ENCODE data around the gene DOC2B. TPM values are rescaled to one million over a fixed set of nuclear protein-coding genes. Genes with fewer than 3 reads are reported as not detected.

The DOC2B gene
- total RNA-seq, 6 experiments from 2014 or later, result not detected

GRCh38 chr17:163514-164098 lies 17.8 kb downstream of the DOC2B start:
- Mint-ChIP-seq H3K36me3 (ENCODE audit: low read depth) (no peaks in the 10 kb centered on the region), H3K27me3 (ENCODE audit: insufficient read depth) (peaks cover 37% of the 10 kb centered on the region), H3K4me1 (ENCODE audit: low read depth) (no peaks in the 10 kb centered on the region), H3K27ac (no peak overlapping the region), H3K4me3 (no peak overlapping the region), H3K9me3 (no peaks in the 10 kb centered on the region)
- TF ChIP-seq, protein P1, sequence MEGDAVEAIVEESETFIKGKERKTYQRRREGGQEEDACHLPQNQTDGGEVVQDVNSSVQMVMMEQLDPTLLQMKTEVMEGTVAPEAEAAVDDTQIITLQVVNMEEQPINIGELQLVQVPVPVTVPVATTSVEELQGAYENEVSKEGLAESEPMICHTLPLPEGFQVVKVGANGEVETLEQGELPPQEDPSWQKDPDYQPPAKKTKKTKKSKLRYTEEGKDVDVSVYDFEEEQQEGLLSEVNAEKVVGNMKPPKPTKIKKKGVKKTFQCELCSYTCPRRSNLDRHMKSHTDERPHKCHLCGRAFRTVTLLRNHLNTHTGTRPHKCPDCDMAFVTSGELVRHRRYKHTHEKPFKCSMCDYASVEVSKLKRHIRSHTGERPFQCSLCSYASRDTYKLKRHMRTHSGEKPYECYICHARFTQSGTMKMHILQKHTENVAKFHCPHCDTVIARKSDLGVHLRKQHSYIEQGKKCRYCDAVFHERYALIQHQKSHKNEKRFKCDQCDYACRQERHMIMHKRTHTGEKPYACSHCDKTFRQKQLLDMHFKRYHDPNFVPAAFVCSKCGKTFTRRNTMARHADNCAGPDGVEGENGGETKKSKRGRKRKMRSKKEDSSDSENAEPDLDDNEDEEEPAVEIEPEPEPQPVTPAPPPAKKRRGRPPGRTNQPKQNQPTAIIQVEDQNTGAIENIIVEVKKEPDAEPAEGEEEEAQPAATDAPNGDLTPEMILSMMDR (IDR thresholded peaks at IDR 0.05), result peak; percentile 44; the same call in 1 of the 2 replicates
- DNase-seq, result no peak

DNA sequence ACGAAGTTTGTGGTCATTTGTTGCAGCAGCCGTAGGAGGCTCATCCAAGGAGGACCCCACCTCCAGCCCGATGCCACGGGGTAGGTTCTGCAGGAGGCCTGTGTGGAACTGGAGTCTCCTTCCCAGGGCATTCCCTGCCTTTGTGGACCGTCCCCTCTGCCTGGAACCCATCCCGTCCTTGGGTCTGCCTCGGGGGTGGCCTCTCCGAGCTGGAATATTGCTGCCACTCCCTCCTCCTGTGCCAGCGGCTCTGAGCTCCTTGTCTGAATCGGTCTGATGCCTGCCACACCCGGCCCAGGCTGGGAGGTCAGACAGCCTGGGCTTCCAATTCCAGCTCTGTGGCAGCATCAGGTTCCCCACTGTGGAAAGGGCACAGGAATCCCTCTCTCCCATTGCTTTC lies 18.8 kb downstream of the DOC2B start:
- Mint-ChIP-seq H3K36me3 (ENCODE audit: low read depth) (no peaks in the 10 kb centered on the region), H3K27ac (no peak overlapping the region), H3K4me3 (no peak overlapping the region), H3K9me3 (no peaks in the 10 kb centered on the region), H3K27me3 (ENCODE audit: insufficient read depth) (peaks cover 40% of the 10 kb centered on the region), H3K4me1 (ENCODE audit: low read depth) (no peaks in the 10 kb centered on the region)
- TF ChIP-seq, protein P1 (IDR thresholded peaks at IDR 0.05), result no peak
- no peak for DNase-seq

GRCh38 chr17:161481-161880 lies 20.0 kb downstream of the DOC2B start:
- Mint-ChIP-seq H3K27ac (no peak overlapping the region), H3K4me1 (ENCODE audit: low read depth) (no peaks in the 10 kb centered on the region)

DNA sequence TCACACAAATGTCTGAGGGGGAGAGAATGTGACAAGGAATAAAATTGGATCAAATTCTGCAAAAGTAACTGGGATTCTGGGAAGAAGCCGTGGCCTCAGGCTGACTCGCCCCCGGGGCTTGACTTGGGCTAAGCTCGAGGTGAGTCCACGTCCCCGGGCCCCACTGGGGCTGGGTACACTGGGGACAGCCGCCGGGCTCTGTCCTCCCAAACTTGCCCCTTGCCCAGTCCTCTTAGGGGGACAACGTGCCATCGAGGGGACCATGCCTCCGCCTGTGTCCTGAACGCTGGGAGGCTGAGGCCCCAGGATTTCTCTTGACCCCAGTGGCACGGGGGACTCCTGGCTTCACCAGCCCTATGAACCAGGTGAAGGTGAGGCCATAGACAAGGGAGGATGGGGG lies 21.1 kb downstream of the DOC2B start:
- no peak overlapping the region for H3K4me3 Mint-ChIP-seq
- H3K27me3 Mint-ChIP-seq (ENCODE audit: insufficient read depth), result peaks cover 37% of the 10 kb centered on the region
- TF ChIP-seq, protein P1 (IDR thresholded peaks at IDR 0.05), result no peak
- no peaks in the 10 kb centered on the region for H3K36me3 Mint-ChIP-seq (ENCODE audit: low read depth)
- no peaks in the 10 kb centered on the region for H3K4me1 Mint-ChIP-seq (ENCODE audit: low read depth)
- no peaks in the 10 kb centered on the region for H3K9me3 Mint-ChIP-seq
- no peak overlapping the region for H3K27ac Mint-ChIP-seq
- DNase-seq, result no peak

More at GRCh38 chr17:161481-161880, 20.0 kb downstream of the DOC2B start:
- Mint-ChIP-seq H3K4me3 (no peak overlapping the region), H3K9me3 (no peaks in the 10 kb centered on the region), H3K27me3 (ENCODE audit: insufficient read depth) (peaks cover 41% of the 10 kb centered on the region), H3K36me3 (ENCODE audit: low read depth) (no peaks in the 10 kb centered on the region)
- DNase-seq, result no peak
- TF ChIP-seq, protein P1 (IDR thresholded peaks at IDR 0.05), result no peak

GRCh38 chr17:159609-160008 lies 21.8 kb downstream of the DOC2B start:
- H3K27me3 Mint-ChIP-seq (ENCODE audit: insufficient read depth), result peaks cover 40% of the 10 kb centered on the region
- TF ChIP-seq, protein P1 (IDR thresholded peaks at IDR 0.05), result no peak
- DNase-seq, result no peak
- no peak overlapping the region for H3K27ac Mint-ChIP-seq
- H3K4me3 Mint-ChIP-seq, result no peak overlapping the region
- no peaks in the 10 kb centered on the region for H3K36me3 Mint-ChIP-seq (ENCODE audit: low read depth)
- H3K9me3 Mint-ChIP-seq, result no peaks in the 10 kb centered on the region
- no peaks in the 10 kb centered on the region for H3K4me1 Mint-ChIP-seq (ENCODE audit: low read depth)
